Measurements from ENCODE around the gene DOP1A.
A peak's percentile ranks its signal among the peaks of the same experiment; 100 is the strongest.
"Not testable (repeated sequence)": the region's sequence is repeated elsewhere in the genome, so short reads cannot be mapped to it uniquely, and the experiment has no call there.

The DOP1A gene

DNA sequence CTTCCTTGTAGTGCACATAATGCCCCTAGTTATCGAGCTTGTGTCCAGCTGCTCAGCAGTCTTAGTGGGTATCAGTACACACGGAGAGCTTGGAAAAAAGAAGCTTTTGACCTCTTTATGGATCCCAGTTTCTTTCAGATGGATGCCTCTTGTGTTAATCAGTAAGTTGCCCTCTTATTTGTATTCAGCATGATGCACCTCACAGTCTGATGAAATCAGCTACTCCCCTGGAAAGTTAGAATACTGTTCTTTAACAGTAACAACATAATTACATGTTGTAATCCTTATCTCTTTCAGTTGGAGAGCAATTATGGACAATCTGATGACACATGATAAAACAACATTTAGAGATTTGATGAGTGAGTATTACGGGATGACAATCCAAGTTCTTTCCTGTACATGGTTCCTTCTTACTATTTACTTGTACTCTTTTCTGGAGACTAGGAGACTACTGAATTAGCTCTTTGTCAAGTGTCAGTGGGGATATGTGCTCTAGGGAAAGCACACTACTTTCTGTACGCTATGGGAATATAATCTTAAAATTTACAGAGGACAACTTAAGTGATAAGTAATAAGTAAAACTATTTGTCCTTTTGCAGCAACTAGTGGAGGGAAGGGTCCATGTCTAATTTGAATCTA, 86.5 kb downstream of the DOP1A start:
- DNase-seq (ENCODE audit: low spot score): no peak

DNA sequence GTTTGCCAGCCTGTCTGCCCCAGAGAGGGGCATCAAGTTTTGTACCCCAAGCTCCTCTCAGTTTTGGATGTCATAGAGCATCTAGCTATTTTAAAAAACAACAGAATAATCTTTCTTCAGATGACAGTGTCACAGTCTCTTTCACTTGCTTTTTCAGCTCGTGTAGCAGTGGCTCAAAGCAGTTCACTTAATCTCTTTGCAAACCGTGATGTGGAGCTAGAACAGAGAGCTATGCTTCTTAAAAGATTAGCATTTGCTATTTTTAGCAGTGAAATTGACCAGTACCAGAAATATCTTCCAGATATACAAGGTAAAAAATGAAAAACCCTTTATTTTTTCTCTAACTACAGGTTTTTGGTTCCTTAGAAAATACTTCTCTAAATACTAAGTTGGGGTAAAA, 88.3 kb downstream of the DOP1A start:
- DNase-seq (ENCODE audit: low spot score): no peak

DNA sequence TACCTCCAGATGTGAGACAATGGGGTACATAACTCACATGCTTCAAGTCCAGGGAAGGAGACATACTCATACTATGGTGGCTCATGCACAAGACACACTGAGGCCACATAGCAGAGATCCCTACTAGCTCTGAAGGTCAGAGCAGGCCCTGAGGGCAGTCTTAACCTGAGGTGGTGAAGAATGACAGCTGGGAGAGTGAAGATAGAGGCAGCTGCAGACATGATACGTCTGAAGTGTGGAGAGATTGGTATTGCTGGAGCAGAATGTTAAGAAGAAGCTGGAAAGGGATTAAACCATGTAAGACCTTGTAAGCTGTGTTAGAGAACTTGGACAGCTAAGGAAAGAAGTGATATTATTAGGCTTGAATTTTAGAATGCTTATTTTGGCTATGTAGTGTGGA, 92.7 kb downstream of the DOP1A start:
- no peak for DNase-seq (ENCODE audit: low spot score)

DNA sequence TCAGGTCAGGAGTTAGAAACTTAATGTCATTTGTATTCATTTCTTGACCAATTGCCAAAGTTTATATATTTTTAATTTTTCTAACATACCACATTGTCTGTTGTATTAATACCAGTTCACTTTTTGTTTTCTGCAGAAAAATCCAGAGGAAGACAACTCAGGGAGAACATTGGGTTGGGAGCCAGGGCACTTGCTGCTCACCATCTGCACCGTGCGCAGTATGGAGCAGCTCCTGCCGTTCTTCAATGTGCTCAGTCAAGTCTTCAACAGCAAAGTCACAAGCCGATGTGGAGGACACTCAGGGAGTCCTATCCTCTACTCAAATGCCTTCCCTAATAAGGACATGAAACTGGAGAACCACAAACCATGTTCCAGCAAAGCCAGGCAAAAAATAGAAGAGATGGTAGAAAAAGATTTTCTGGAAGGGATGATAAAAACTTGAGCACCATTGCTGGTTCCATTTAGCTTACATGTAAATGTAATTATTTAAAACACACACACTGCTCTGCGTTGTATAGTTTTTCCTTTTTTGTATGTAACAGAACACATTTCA, 100.3 kb downstream of the DOP1A start:
- DNase-seq (ENCODE audit: low spot score): no peak

DNA sequence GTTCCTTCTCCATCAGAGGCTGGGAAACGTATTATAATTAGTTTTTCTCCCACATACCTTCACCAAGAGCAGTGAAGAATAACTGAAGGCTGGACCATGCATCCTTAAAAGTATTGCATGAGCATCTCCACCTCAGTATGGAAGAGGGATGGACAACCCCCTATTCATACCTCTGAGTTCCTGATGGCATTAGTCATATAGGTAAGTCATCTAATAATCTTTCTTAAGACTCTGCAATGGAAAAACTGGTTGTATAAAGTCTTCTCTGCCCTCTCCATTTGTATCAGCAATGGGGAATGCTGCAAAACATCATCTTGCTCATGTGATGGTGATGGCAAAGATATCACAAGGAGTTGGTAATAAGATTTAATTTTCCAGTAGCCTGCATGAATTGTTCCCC, 101.1 kb downstream of the DOP1A start:
- DNase-seq (ENCODE audit: low spot score): no peak

DNA sequence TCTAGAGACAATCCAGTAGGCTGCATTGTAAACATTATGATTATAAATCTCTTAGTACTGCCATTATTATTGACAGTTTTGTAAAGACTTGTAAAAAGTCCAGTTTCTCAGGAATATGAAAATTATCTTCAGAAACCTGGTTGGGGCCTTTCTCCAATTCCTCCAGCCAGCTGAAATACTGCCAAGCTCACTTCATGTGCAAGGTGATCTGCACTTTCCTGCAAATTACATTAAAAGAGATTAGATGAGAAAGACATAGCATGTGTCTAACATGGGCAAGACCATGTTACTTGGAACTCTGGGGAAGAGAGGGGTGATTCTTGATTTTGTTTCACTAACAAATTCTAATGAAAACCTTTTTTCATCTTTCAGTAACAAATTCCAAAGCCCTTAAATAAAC, 101.6 kb downstream of the DOP1A start:
- DNase-seq (ENCODE audit: low spot score): no peak

DNA sequence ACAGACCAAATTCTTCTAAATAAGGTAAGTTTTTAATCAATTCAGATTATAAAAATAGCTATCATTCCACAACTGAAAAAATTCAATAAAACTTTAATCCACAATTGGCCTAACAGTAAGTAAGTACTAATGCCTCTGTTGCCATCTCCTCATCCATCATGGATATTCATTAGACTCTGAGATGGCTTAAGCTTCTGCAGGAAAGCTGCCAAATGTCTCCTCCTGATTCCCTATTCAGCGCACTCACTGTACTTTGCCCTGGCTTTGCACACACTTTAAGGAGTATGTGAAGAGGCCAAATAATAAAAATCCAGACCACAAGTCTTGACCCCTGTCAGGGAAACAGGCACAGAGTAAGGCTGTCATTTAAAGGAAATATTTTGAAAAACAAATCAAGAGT, 102.0 kb downstream of the DOP1A start:
- no peak for DNase-seq (ENCODE audit: low spot score)

DNA sequence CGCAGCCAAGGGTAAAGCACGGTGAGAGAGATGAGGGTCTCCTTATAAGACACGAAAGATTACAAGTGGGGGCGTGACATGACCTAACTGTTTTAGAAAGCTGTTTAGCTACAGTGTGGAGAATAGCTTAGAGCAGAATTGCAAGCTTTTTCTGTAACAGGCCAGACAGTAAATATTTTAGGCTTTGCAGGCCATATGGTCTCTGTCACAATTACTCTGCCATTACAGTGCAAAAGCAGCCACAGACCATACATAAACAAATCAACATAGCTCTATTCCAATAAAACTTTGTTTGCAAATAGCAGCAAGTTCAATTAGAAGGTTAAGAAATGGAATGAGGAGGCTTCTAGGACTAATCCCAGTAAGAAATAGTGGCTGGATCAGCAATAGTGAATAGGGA, 108.8 kb downstream of the DOP1A start:
- no peak for DNase-seq (ENCODE audit: low spot score)

DNA sequence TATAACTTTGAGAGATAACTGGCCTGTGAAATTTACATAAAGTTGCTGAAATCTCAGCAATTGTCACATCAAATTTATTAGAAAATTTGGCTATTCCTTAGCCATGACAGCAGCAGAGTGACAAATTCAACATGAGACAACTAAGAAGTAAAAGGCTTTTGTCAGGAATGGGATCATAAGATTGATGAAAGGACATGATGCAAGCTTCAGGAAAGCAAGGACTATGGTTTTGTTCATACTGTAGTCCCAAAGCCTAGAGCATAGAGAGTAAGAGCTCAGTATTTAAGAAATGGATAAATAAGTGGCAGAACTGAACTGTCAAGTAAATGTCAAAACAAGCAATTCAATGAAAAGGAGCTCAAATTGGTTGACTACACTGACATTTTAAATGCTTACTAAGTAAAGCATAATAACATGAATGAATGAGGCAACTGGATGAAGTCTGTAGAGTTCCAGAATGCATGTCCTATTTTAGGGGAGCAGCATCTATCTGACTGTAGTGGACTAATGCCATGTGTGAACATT, 113.0 kb downstream of the DOP1A start:
- no peak for DNase-seq (ENCODE audit: low spot score)

DNA sequence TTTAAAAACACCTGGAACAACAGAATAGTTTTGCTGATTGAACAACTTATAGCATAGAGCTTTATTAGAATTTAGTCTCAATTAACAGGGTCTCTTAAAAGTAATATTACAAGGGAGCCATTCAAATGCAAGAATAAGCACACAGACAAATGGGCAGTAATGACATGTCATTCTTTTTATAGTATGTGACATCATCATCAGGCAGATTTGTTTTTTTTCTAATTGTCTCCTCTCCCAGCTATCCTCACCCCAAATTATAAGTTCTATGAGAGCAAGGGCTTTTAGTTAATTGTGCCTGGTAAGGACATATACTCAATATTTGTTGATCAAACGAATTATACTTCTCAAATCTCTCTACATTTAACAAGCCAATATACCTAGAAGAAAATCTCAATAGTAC, 114.6 kb downstream of the DOP1A start:
- DNase-seq (ENCODE audit: low spot score): no peak

DNA sequence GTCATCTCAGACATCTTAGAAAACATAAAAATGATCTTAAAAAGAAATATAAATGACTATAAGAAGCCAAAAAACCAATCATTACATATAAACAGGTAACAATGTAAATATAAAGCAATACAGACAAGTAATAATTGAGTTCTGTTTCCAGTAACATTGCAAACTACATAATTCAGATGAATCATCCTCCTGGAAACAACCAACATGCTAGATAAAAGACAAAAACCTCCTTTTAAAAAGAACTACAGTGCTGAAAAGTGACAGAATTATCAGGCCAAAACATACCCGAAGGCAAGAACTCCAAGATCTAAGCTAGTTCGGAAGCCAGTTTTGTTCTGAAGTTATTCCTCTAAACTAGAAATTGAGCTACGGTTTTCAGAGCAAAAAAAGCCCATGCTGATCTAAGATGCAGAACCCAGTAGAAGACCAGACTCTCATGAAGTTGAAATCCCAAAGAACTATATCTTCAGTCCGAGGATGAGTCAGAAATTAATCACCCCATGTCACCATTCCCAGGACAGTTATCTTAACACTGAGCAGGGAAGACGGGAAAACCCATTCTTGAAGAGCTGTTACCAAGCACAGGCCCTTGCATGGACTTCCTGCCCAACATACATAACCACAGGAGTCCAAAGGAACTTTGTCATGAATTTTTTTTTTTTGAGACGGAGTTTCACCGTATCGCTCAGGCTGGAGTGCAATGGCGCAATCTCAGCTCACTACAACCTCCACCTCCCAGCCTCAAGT, 115.8 kb downstream of the DOP1A start:
- no peak for DNase-seq (ENCODE audit: low spot score)

DNA sequence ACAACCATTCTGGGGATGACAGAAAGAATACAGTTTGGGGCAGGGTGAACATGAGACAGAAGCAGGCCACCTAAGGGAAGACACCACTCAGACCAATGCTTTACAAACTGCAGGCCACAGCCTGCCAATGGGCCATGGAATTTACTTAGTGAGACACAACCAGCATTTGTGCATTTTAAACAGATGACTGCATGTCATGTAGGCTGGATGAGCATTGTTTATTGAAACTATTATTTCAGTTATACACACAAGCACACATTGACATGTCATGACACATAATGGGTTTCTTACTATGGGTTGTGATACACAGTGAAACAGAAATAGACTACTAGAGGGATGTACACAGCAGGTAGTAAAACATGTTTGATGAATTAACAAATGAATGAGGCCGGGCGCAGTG, 117.6 kb downstream of the DOP1A start:
- DNase-seq (ENCODE audit: low spot score): no peak

DNA sequence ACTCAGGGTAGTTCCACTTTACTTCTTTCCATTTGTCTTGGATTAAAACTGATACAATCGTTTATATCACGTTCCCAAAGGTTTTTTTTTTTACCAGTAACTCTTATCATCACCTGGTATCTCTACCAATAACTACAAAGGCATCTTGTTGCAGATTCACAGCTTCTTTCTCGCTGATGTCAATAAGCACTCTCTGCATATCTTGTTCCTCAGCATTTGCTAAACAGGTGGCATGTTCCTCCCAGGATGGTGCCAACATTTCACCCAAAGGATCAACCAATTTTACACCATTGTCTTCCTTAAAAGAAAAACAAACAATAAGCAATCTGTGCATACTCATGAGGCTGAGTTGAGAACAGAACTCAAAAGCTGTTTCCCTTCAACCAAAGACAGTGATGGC, 121.0 kb downstream of the DOP1A start:
- DNase-seq (ENCODE audit: low spot score): no peak

DNA sequence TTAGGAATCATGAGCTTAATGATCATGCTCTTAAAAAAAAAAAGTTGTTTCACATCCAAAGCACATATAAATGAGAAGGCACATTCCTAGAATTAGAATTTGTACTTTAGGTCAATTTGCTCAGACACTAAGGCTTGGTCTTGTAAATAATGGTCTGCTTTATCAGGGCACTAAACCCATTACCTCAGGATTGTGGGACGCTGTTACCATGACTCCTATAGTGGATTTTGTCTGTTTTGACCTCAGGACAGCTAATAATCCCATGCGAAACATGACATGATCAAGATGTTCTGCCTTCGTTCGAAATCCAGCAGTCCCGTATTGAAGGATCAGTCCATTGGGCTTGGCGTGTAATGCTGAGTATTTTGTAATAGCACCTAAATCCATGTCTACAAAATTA, 123.2 kb downstream of the DOP1A start:
- no peak for DNase-seq (ENCODE audit: low spot score)

DNA sequence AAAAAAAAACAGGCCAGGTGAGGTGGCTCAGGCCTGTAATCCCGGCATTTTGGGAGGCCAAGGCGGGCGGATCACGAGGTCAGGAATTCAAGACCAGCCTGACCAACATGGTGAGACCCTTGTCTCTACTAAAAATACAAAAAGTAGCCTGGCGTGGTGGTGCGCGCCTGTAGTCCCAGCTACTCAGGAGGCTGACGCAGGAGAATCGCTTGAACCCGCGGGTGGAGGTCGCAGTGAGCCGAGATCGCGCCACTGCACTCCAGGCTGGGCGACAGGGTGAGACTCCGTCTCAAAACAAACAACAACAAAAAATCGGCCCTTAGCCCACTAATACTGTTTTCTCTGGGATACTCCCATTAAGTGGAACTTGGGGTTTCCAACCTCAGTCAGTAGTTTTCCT, 124.5 kb downstream of the DOP1A start:
- DNase-seq (ENCODE audit: low spot score): not testable (repeated sequence)

DNA sequence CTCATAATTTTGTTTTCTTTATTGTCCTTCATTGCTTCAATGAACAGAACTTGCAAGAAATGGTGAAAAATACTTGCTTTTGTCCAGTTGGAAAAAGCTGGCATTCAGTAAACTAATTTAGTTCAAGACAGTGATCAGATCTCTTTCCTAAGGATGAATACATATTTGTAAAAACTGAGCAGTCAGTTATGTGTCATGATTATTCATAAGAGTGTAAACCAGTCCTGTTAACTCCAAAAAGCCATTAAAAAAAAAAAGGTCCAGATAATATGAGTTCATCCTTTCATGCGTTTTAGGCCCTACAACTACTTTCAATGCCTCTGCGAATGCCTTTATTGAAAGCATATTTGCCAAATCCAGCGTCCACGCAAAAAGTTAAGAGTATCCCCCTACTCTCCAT, 125.0 kb downstream of the DOP1A start:
- peak; percentile 8 for DNase-seq (ENCODE audit: low spot score)

DNA sequence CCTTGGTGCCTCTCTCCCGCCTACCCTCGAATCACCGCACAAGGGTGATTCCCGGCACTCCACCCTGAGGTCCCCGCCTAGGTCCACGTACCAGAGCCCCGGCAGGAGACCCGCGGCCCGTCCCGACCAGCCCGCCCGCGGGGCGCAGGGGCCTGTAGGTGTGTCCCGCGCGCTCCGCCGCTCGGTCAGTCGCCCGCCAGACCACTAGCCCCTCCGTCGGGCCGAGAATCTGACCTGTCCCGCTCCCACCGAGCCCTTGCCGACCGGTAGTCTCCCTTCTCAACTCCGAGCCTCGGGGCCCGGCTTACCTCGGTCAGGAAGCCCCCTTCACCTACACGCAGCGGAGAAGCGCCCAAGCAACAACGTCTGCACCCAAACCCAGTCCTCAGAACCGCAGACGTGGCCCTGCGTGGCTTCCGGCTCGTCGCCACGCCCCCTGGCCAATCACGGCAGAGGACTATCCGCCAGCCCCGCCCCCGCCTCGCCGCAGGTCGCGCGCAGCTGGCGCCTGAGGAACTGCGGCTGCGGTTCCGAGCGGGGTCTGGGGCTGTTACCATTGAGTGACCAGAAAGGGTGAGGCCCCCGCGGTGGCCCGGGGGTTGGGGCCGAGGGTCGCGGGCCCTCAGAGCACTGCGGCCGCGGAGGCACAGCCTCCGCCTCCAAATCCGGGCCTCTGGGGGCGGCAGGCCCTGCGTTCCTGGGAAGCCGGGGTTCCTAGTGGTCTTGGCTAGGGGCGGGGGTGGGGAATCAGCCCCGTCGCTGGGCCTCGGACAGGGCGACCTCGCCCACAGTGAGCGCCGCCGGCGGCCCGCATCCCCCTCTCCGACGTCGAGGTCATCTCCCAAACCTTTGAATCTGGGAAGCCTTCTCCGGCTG, 125.6 kb downstream of the DOP1A start, which contains the start of the genes PGM3 and RWDD2A:
TSS of gene PGM3 (minus strand) at position 395 of the 876 bp plus-strand sequence. CDS start 2,253 bp downstream, outside the sequence.
TSS of gene RWDD2A (plus strand) at position 487 of the 876 bp plus-strand sequence. CDS start 1,095 bp downstream, outside the sequence.
- DNase-seq (ENCODE audit: low spot score): peak; percentile 80

DNA sequence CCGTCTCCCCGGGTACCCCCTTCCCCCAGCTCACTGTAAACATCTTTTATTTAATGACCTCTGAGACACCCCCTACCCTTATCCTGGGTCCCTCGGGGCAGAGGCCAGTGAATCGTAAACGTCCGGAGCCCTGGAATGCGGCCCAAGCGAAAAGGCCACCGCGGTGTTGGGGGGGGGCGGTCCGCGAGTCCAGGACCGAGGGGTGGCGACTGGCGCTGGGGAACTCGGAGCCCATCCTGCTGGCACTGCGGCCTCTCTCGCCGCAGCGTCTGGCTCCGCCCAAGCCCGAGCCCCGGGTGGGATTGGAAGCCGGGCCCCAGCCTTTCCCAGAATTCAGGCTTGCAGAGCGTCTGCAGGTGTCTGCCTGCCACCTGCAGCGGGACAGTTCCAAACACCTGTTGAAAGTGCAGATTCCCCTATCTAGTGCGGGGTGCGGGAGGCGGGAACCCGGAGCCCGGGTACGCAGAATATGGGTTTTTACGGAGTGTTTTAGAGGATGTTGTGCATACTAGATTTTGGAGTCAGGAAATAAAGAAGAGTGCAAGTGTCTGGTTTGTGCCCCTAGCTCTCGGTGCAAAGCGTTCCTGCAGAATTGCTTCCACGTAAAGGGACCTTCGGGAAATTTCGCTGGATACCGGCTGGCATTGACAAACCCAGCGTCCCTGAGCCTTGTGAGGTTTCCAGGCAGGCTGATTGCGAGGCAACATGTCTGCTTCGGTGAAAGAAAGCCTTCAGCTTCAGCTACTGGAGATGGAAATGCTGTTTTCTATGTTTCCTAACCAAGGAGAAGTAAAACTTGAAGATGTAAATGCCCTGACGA, 126.5 kb downstream of the DOP1A start:
- no peak for DNase-seq (ENCODE audit: low spot score)

DNA sequence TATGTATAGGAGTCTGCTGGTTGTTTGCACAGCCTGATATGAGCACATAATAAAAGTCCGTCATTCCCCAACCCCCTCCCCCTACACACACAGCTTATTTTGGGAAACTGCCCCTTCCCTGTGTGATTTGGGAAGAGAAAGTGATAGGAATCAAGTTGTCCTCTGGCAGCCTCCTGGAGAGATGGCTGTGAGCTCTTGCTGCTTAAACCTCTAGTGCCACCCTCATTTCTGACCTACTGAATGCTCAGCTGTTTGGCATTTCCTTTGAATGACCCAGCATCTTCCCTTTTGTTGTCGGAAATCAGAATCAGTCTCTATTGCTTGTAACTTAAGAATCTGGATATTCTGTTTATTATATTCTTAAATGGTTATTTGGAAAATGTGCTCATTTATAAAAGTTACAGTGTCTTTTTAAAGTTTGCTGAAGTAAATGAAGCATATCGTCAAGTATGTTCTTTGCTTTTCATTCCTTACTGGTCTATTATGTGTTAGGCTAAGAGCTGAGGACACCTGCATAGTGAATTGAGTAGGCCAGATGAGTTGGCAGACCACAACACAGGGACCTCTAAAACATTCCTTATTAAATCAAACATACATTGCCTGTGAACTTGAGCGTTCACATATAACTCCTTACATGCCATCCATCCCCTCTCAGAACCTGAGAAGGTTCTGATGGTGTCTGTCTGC, 131.2 kb downstream of the DOP1A start:
- DNase-seq (ENCODE audit: low spot score): no peak

DNA sequence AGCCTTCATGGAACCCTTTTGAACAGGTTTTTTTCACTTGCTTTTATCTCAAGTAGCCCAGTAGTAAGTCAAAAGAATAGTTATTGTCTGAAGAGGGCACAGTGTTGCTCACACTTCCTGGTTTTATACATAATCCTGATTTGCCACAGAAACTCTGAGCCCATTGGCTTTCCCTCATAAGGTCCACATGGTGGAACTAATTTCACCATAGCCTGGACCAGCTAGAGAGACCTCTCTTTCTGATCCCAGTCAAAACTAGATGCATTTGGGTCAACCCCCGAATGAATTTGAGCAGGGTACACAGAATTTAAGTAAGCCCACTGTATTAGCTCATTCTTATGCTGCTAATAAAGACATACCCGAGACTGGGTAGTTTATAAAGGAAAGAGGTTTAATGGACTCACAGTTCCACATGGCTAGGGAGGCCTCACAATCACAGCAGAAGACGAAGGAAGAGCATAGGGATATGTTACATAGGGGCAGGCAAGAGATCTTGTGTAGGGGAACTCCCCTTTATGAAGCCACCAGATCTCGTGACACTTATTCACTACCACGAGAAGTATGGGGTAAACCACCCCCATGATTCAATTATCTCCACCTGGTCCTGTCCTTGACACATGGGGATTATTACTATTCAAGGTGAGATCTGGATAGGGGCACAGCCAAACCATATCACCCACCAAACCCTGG, 131.8 kb downstream of the DOP1A start:
- no peak for DNase-seq (ENCODE audit: low spot score)
